Measurements from ENCODE around the gene OSBP2.
"Not testable (repeated sequence)": the region's sequence is repeated elsewhere in the genome, so short reads cannot be mapped to it uniquely, and the experiment has no call there.

Gene OSBP2

GRCh38 chr22:30728826-30729225 is 34.2 kb downstream of the OSBP2 start:
- Mint-ChIP-seq H3K27me3 (no peaks in the 10 kb centered on the region), H3K27ac (no peak overlapping the region), H3K9me3 (no peaks in the 10 kb centered on the region), H3K4me1 (no peaks in the 10 kb centered on the region), H3K4me3 (no peak overlapping the region)
- no peak for ATAC-seq
- DNase-seq = no peak

GRCh38 chr22:30731658-30732057 is 37.0 kb downstream of the OSBP2 start:
- Mint-ChIP-seq H3K27ac (no peak overlapping the region), H3K27me3 (no peaks in the 10 kb centered on the region), H3K9me3 (no peaks in the 10 kb centered on the region), H3K4me3 (no peak overlapping the region), H3K4me1 (no peaks in the 10 kb centered on the region)
- no peak for DNase-seq
- ATAC-seq = no peak

- no peak overlapping the region for H3K27ac Mint-ChIP-seq
- no peak for ATAC-seq
- no peaks in the 10 kb centered on the region for H3K9me3 Mint-ChIP-seq
- no peak overlapping the region for H3K4me3 Mint-ChIP-seq
- H3K4me1 Mint-ChIP-seq = no peaks in the 10 kb centered on the region
- DNase-seq = no peak
- H3K27me3 Mint-ChIP-seq = no peaks in the 10 kb centered on the region
Observed at GRCh38 chr22:30732426-30732825, 37.8 kb downstream of the OSBP2 start.

GRCh38 chr22:30733181-30733631 is 38.5 kb downstream of the OSBP2 start:
- H3K9me3 Mint-ChIP-seq = no peaks in the 10 kb centered on the region
- DNase-seq = no peak
- H3K27me3 Mint-ChIP-seq = no peaks in the 10 kb centered on the region
- no peaks in the 10 kb centered on the region for H3K4me1 Mint-ChIP-seq
- H3K27ac Mint-ChIP-seq = no peak overlapping the region
- ATAC-seq = no peak
- no peak overlapping the region for H3K4me3 Mint-ChIP-seq

- Mint-ChIP-seq H3K27ac (peak overlapping the region; percentile 17 to 91), H3K4me3 (peak overlapping the region in 1 of 2 donors; percentile 4), H3K4me1 (peaks cover 53% of the 10 kb centered on the region)
- peak; percentile 7 for ATAC-seq
- peak in 1 of 2 donors; percentile 26 for DNase-seq
- H3K9me3 Mint-ChIP-seq, H3K27me3 Mint-ChIP-seq: not testable (repeated sequence)
Observed at GRCh38 chr22:30740007-30740406, 45.3 kb downstream of the OSBP2 start.

- H3K4me3 Mint-ChIP-seq = peak overlapping the region in 1 of 2 donors; percentile 9
- not testable (repeated sequence) for H3K9me3 Mint-ChIP-seq, H3K27me3 Mint-ChIP-seq
- peaks cover 58% of the 10 kb centered on the region for H3K4me1 Mint-ChIP-seq
- H3K27ac Mint-ChIP-seq = peak overlapping the region; percentile 86 to 91
- DNase-seq = peak in 1 of 2 donors; percentile 69
- ATAC-seq = peak; percentile 82
Observed at GRCh38 chr22:30740511-30740910, 45.8 kb downstream of the OSBP2 start.

- Mint-ChIP-seq H3K4me3 (peak overlapping the region; percentile 3 to 70), H3K4me1 (peaks cover 64% of the 10 kb centered on the region), H3K9me3 (no peaks in the 10 kb centered on the region), H3K27ac (peak overlapping the region in 1 of 2 donors; percentile 76), H3K27me3 (peaks cover 8% of the 10 kb centered on the region)
- DNase-seq = peak in 1 of 2 donors; percentile 44
- peak; percentile 63 for ATAC-seq
Observed at GRCh38 chr22:30742291-30743256, 47.9 kb downstream of the OSBP2 start.

GRCh38 chr22:30743257-30744020 is 48.8 kb downstream of the OSBP2 start:
- Mint-ChIP-seq H3K27me3 (peaks cover 8% of the 10 kb centered on the region), H3K27ac (peak overlapping the region in 1 of 2 donors; percentile 83), H3K9me3 (no peaks in the 10 kb centered on the region), H3K4me1 (peaks cover 64% of the 10 kb centered on the region), H3K4me3 (peak overlapping the region; percentile 58 to 70)
- DNase-seq (peak in 1 of 2 donors; percentile 32), ATAC-seq (peak; percentile 45)

GRCh38 chr22:30744224-30744623 is 49.5 kb downstream of the OSBP2 start:
- peaks cover 64% of the 10 kb centered on the region for H3K4me1 Mint-ChIP-seq
- peak overlapping the region; percentile 26 to 69 for H3K4me3 Mint-ChIP-seq
- no peak for DNase-seq
- H3K27me3 Mint-ChIP-seq = peaks cover 8% of the 10 kb centered on the region
- no peaks in the 10 kb centered on the region for H3K9me3 Mint-ChIP-seq
- no peak for ATAC-seq
- peak overlapping the region in 1 of 2 donors; percentile 83 for H3K27ac Mint-ChIP-seq

GRCh38 chr22:30747493-30747892 is 52.8 kb downstream of the OSBP2 start:
- H3K9me3 Mint-ChIP-seq = no peaks in the 10 kb centered on the region
- H3K27ac Mint-ChIP-seq = no peak overlapping the region
- no peaks in the 10 kb centered on the region for H3K27me3 Mint-ChIP-seq
- H3K4me1 Mint-ChIP-seq = peaks cover 37% of the 10 kb centered on the region
- no peak overlapping the region for H3K4me3 Mint-ChIP-seq
- DNase-seq = no peak
- no peak for ATAC-seq

- Mint-ChIP-seq H3K27me3 (no peaks in the 10 kb centered on the region), H3K27ac (no peak overlapping the region), H3K4me3 (no peak overlapping the region), H3K9me3 (no peaks in the 10 kb centered on the region), H3K4me1 (peaks cover 19% of the 10 kb centered on the region)
- no peak for DNase-seq
- no peak for ATAC-seq
Observed at GRCh38 chr22:30749272-30749671, 54.6 kb downstream of the OSBP2 start.

- no peak overlapping the region for H3K4me3 Mint-ChIP-seq
- H3K27ac Mint-ChIP-seq = no peak overlapping the region
- H3K9me3 Mint-ChIP-seq = no peaks in the 10 kb centered on the region
- H3K4me1 Mint-ChIP-seq = peaks cover 13% of the 10 kb centered on the region
- DNase-seq (no peak), ATAC-seq (no peak)
- no peaks in the 10 kb centered on the region for H3K27me3 Mint-ChIP-seq
Observed at GRCh38 chr22:30749849-30750248, 55.2 kb downstream of the OSBP2 start.

- H3K4me1 Mint-ChIP-seq = no peaks in the 10 kb centered on the region
- H3K27me3 Mint-ChIP-seq = no peaks in the 10 kb centered on the region
Observed at GRCh38 chr22:30751529-30751928, 56.9 kb downstream of the OSBP2 start.

GRCh38 chr22:30752771-30753170 is 58.1 kb downstream of the OSBP2 start:
- no peak for ATAC-seq
- Mint-ChIP-seq H3K27me3 (no peaks in the 10 kb centered on the region), H3K4me3 (no peak overlapping the region), H3K27ac (no peak overlapping the region), H3K4me1 (no peaks in the 10 kb centered on the region), H3K9me3 (no peaks in the 10 kb centered on the region)
- no peak for DNase-seq

More at GRCh38 chr22:30751529-30751928, 56.9 kb downstream of the OSBP2 start:
- Mint-ChIP-seq H3K27ac (no peak overlapping the region), H3K9me3 (no peaks in the 10 kb centered on the region), H3K4me3 (no peak overlapping the region)
- ATAC-seq = no peak
- no peak for DNase-seq

- no peak overlapping the region for H3K27ac Mint-ChIP-seq
- no peak for ATAC-seq
- H3K27me3 Mint-ChIP-seq = no peaks in the 10 kb centered on the region
Observed at GRCh38 chr22:30753701-30754100, 59.0 kb downstream of the OSBP2 start.

GRCh38 chr22:30754521-30754920 is 59.8 kb downstream of the OSBP2 start:
- no peak overlapping the region for H3K4me3 Mint-ChIP-seq
- no peaks in the 10 kb centered on the region for H3K9me3 Mint-ChIP-seq
- ATAC-seq = no peak
- H3K27me3 Mint-ChIP-seq = no peaks in the 10 kb centered on the region
- H3K27ac Mint-ChIP-seq = peak overlapping the region in 1 of 2 donors; percentile 37
- no peak for DNase-seq
- no peaks in the 10 kb centered on the region for H3K4me1 Mint-ChIP-seq

More at GRCh38 chr22:30753701-30754100, 59.0 kb downstream of the OSBP2 start:
- Mint-ChIP-seq H3K4me1 (no peaks in the 10 kb centered on the region), H3K9me3 (no peaks in the 10 kb centered on the region), H3K4me3 (no peak overlapping the region)
- DNase-seq = no peak

Data from stimulated activated naive CD8-positive, alpha-beta T cell treated with anti-CD3 and anti-CD28 coated beads, Interleukin-15, amount 100 ng/mL, for 72 hours (primary cell).